IMR-90 (cell line): Measurements from ENCODE around the gene ABCA6. TPM values are rescaled to one million over a fixed set of nuclear protein-coding genes. Genes with fewer than 3 reads are reported as not detected.

Source experiments
- ATAC-seq: fragments of 200-7000 bp; cut with Tn5 transposase; 2 replicates; pipeline ENCODE4 v1.9.1; 2020; ENCODE audit warnings: low read depth, mild to moderate bottlenecking, moderate library complexity
- BruUV-seq: library from RNA; stranded (reverse); fragments of 400-500 nt; replicated peaks from 2 replicates; lab custom pipeline; 2021; lab: Mats Ljungman, UMichigan
- CTCF ChIA-PET: fragments of 300-600 bp; formaldehyde crosslinking; extraction: SDS; loops from one replicate; lab custom pipeline; 2021; ENCODE audit warnings: antibody characterized with exemption; lab: Yijun Ruan, JAX
- POLR2A ChIA-PET: fragments of 300-600 bp; sonication (Branson Sonifier 250); formaldehyde crosslinking; loops from one replicate; lab custom pipeline; 2022; ENCODE audit warnings: antibody characterized with exemption; ENCODE audit not compliant: unreplicated experiment; lab: Charles Lee
- DNase-seq: peaks from one replicate; pipeline ENCODE4 v3.0.0; 2013
- H2AFZ ChIP-seq: replicated peaks from 2 replicates; pipeline ENCODE3; 2013; ENCODE audit warnings: low read length, mild to moderate bottlenecking; ENCODE audit not compliant: poor library complexity
- H2AK5ac ChIP-seq: 2 replicates; pipeline ENCODE4 v1.6.1; 2013; ENCODE audit warnings: low read depth, low read length, inconsistent platforms
- H2AK9ac ChIP-seq: replicated peaks from 2 replicates; pipeline ENCODE3; 2013; ENCODE audit warnings: mild to moderate bottlenecking, low read depth, low read length, moderate library complexity; ENCODE audit not compliant: poor library complexity
- H2BK120ac ChIP-seq: 2 replicates; pipeline ENCODE4 v1.6.1; 2013; ENCODE audit warnings: low read depth, low read length, inconsistent platforms
- H2BK15ac ChIP-seq: 3 replicates; pipeline ENCODE4 v1.6.1; 2013; ENCODE audit warnings: low read depth, low read length, inconsistent platforms
- H2BK20ac ChIP-seq: 2 replicates; pipeline ENCODE4 v1.6.1; 2013; ENCODE audit warnings: low read depth, mild to moderate bottlenecking, inconsistent platforms, low read length, moderate library complexity
- H2BK5ac ChIP-seq: 2 replicates; pipeline ENCODE4 v1.6.1; 2013; ENCODE audit warnings: mild to moderate bottlenecking, low read depth, low read length, inconsistent platforms; ENCODE audit not compliant: poor library complexity, severe bottlenecking
- H3K14ac ChIP-seq: replicated peaks from 2 replicates; pipeline ENCODE4 v1.6.1; 2013; ENCODE audit warnings: low read depth, low read length, inconsistent platforms
- H3K18ac ChIP-seq: 2 replicates; pipeline ENCODE4 v1.6.1; 2013; ENCODE audit warnings: low read depth, low read length, control low read depth
- H3K23ac ChIP-seq: 2 replicates; pipeline ENCODE4 v1.6.1; 2013; ENCODE audit warnings: low read depth, low read length, inconsistent platforms
- H3K27ac ChIP-seq: 2 replicates; pipeline ENCODE4 v1.5.1; 2013; ENCODE audit warnings: mild to moderate bottlenecking, control low read depth, low read length; ENCODE audit not compliant: insufficient read depth
- H3K27me3 ChIP-seq: 2 replicates; pipeline ENCODE4 v1.6.1; 2013; ENCODE audit warnings: low read length; ENCODE audit not compliant: control insufficient read depth, insufficient read depth
- H3K36me3 ChIP-seq: 2 replicates; pipeline ENCODE4 v1.6.1; 2013; ENCODE audit warnings: low read length, mixed read lengths; ENCODE audit not compliant: control insufficient read depth, insufficient read depth
- H3K4ac ChIP-seq: 2 replicates; pipeline ENCODE4 v1.6.1; 2013; ENCODE audit warnings: low read depth, low read length, inconsistent platforms
- H3K4me1 ChIP-seq: 2 replicates; pipeline ENCODE4 v1.6.1; 2013; ENCODE audit warnings: low read length, mixed read lengths; ENCODE audit not compliant: control insufficient read depth, insufficient read depth
- H3K4me2 ChIP-seq: 2 replicates; pipeline ENCODE4 v1.6.1; 2013; ENCODE audit warnings: low read depth, mild to moderate bottlenecking, control low read depth, low read length, moderate library complexity
- H3K4me3 ChIP-seq: 2 replicates; pipeline ENCODE4 v1.5.1; 2013; ENCODE audit warnings: low read depth, mild to moderate bottlenecking, control low read depth, low read length, moderate library complexity; ENCODE audit not compliant: insufficient read depth
- H3K56ac ChIP-seq: 2 replicates; pipeline ENCODE4 v1.6.1; 2013; ENCODE audit warnings: low read length, inconsistent platforms; ENCODE audit not compliant: insufficient read depth; ENCODE audit errors: extremely low read depth
- H3K79me1 ChIP-seq, 2 experiments: 2 replicates each; pipeline ENCODE4 v1.6.1; 2013; ENCODE audit warnings: low read length in 2 of 2, inconsistent platforms in 1 of 2, low read depth in 1 of 2
- H3K9ac ChIP-seq: 2 replicates; pipeline ENCODE4 v1.6.1; 2013; ENCODE audit warnings: low read depth, low read length, control low read depth
- H3K9me1 ChIP-seq: 2 replicates; pipeline ENCODE4 v1.6.1; 2013; ENCODE audit warnings: low read length, inconsistent platforms; ENCODE audit not compliant: insufficient read depth
- H3K9me3 ChIP-seq: 2 replicates; pipeline ENCODE4 v1.6.1; 2013; ENCODE audit warnings: low read length; ENCODE audit not compliant: control insufficient read depth, insufficient read depth
- H4K20me1 ChIP-seq: 2 replicates; pipeline ENCODE4 v1.6.1; 2013; ENCODE audit warnings: low read length, inconsistent platforms; ENCODE audit not compliant: insufficient read depth
- H4K5ac ChIP-seq: 2 replicates; pipeline ENCODE4 v1.6.1; 2013; ENCODE audit warnings: mild to moderate bottlenecking, low read depth, low read length, control low read depth
- H4K8ac ChIP-seq, 2 experiments: 2 replicates each; pipeline ENCODE4 v1.6.1; 2013; ENCODE audit warnings: low read depth in 2 of 2, low read length in 2 of 2, control low read depth in 1 of 2, inconsistent platforms in 1 of 2
- H4K91ac ChIP-seq: 2 replicates; pipeline ENCODE4 v1.6.1; 2013; ENCODE audit warnings: low read depth, low read length, inconsistent platforms; ENCODE audit not compliant: insufficient read depth
- BHLHE40 ChIP-seq: fragments of 150-350 bp; IDR thresholded peaks from 2 replicates; pipeline ENCODE4 v1.6.1; 2016; ENCODE audit warnings: mild to moderate bottlenecking, low read depth, low read length
- CEBPB ChIP-seq: IDR thresholded peaks from 2 replicates; pipeline ENCODE4 v1.6.1; 2012; ENCODE audit warnings: low read depth, low read length, improper control_type of control experiment
- CHD1 ChIP-seq: IDR thresholded peaks from 2 replicates; pipeline ENCODE4 v1.6.1; 2012; ENCODE audit warnings: low read depth, low read length, improper control_type of control experiment
- CTCF ChIP-seq: conservative IDR thresholded peaks from 2 replicates; pipeline ENCODE4 v1.5.1; 2012; ENCODE audit warnings: mild to moderate bottlenecking, low read depth, low read length, improper control_type of control experiment
- ELK1 ChIP-seq: fragments of 150-350 bp; IDR thresholded peaks from 2 replicates; pipeline ENCODE4 v1.6.1; 2016; ENCODE audit warnings: low read depth, mild to moderate bottlenecking, low read length, moderate library complexity, borderline replicate concordance
- FOS ChIP-seq: fragments of 150-350 bp; IDR thresholded peaks from 2 replicates; pipeline ENCODE4 v1.6.1; 2016; ENCODE audit warnings: low read depth, low read length
- MAFK ChIP-seq: IDR thresholded peaks from 2 replicates; pipeline ENCODE4 v1.6.1; 2012; ENCODE audit warnings: low read depth, low read length, improper control_type of control experiment
- MAZ ChIP-seq: IDR thresholded peaks from 2 replicates; pipeline ENCODE4 v1.6.1; 2012; ENCODE audit warnings: low read depth, mild to moderate bottlenecking, low read length, improper control_type of control experiment, moderate library complexity, borderline replicate concordance
- MXI1 ChIP-seq: IDR thresholded peaks from 2 replicates; pipeline ENCODE4 v1.6.1; 2012; ENCODE audit warnings: low read depth, mild to moderate bottlenecking, low read length, moderate library complexity, borderline replicate concordance
- POLR2A ChIP-seq: IDR thresholded peaks from 2 replicates; pipeline ENCODE4 v1.6.1; 2012; ENCODE audit warnings: mild to moderate bottlenecking, low read depth, low read length
- RCOR1 ChIP-seq: IDR thresholded peaks from 2 replicates; pipeline ENCODE4 v1.6.1; 2012; ENCODE audit warnings: mild to moderate bottlenecking, low read length, improper control_type of control experiment; ENCODE audit not compliant: insufficient replicate concordance
- dilution Hi-C: fragments of 300-500 bp; cut with HindIII; formaldehyde crosslinking; loops from one replicate; pipeline ENCODE4 v1.14.3; 2018; ENCODE audit warnings: low sequenced_read_pairs; ENCODE audit not compliant: unreplicated experiment
- in situ Hi-C: fragments of 300-500 bp; cut with MboI; formaldehyde crosslinking; loops from 3 replicates; pipeline ENCODE4 v1.14.3; 2019; ENCODE audit warnings: low sequenced_read_pairs, inconsistent platforms, mixed read lengths
- intact Hi-C: fragments of 100-400 bp; cut with micrococcal nuclease; formaldehyde crosslinking; loops from 2 replicates; pipeline ENCODE4 v1.10.0; 2022
- polyA plus RNA-seq, 3 experiments: library from polyadenylated mRNA; depleted of rRNA; stranded (reverse); fragments of >200 nt; gene quantifications; 2 replicates each; pipeline ENCODE4 v1.2.3, GENCODE V29; 2012; ENCODE audit warnings: low replicate concordance in 1 of 3
- total RNA-seq: library from RNA; depleted of rRNA; stranded (reverse); fragments of >200 nt; gene quantifications from 2 replicates; pipeline ENCODE4 v1.2.3, GENCODE V29; 2012

ABCA6 gene
- total and polyA plus RNA-seq, 2 of the 4 experiments (the other 2 are of a cell fraction), result under 0.01 TPM; not detected in 1

GRCh38 chr17:69075823-69076222, 65.9 kb downstream of the ABCA6 start:
- H3K56ac ChIP-seq, result no peak overlapping the region
- H4K20me1 ChIP-seq, result no peaks in the 10 kb centered on the region
- no TSS peak for BruUV-seq
- H3K9me3 ChIP-seq, result no peaks in the 10 kb centered on the region
- H2BK15ac ChIP-seq, result no peak overlapping the region
- no peaks in the 10 kb centered on the region for H3K4me1 ChIP-seq
- no peak overlapping the region for H4K5ac ChIP-seq
- no peak overlapping the region for H3K23ac ChIP-seq
- no peaks in the 10 kb centered on the region for H3K9me1 ChIP-seq
- no peak overlapping the region for H3K4ac ChIP-seq
- no peak overlapping the region for H2AK9ac ChIP-seq
- H3K4me2 ChIP-seq, result no peak overlapping the region
- dilution Hi-C loops, result no loop called here
- in situ Hi-C loops, result no loop called here
- no peak overlapping the region for H3K4me3 ChIP-seq
- TF ChIP-seq CHD1, result no peak
- no peak for TF ChIP-seq FOS
- no peak for TF ChIP-seq MAZ
- no peak for TF ChIP-seq CTCF
- no peak for TF ChIP-seq POLR2A
- no peak for TF ChIP-seq MXI1
- no peak for TF ChIP-seq ELK1
- no peak for TF ChIP-seq BHLHE40
- no peak for TF ChIP-seq MAFK
- no peak for TF ChIP-seq RCOR1
- TF ChIP-seq CEBPB, result no peak
- ATAC-seq, result no peak
- no peak overlapping the region for H3K18ac ChIP-seq
- intact Hi-C loops, result no loop called here
- H2AK5ac ChIP-seq, result no peak overlapping the region
- no peak overlapping the region for H4K91ac ChIP-seq
- no peak for DNase-seq
- CTCF ChIA-PET, result no interaction called here
- H4K8ac ChIP-seq, result no peak overlapping the region
- no peaks in the 10 kb centered on the region for H3K27me3 ChIP-seq
- H3K27ac ChIP-seq, result no peak overlapping the region
- H3K9ac ChIP-seq, result no peak overlapping the region
- H3K36me3 ChIP-seq, result no peaks in the 10 kb centered on the region
- no peak overlapping the region for H2BK20ac ChIP-seq
- H2BK5ac ChIP-seq, result no peak overlapping the region
- no peaks in the 10 kb centered on the region for H3K79me1 ChIP-seq
- POLR2A ChIA-PET, result no interaction called here
- H2BK120ac ChIP-seq, result no peak overlapping the region
- no peak overlapping the region for H2AFZ ChIP-seq
- no peak overlapping the region for H3K14ac ChIP-seq
